Measurements from ENCODE around the gene PAK5. TPM values are rescaled to one million over a fixed set of nuclear protein-coding genes. Genes with fewer than 3 reads are reported as not detected.

The PAK5 gene
- polyA plus RNA-seq, 1 donor (not counting 4 experiments of a cell fraction or from before 2014, with no cell fraction given), result not detected

DNA sequence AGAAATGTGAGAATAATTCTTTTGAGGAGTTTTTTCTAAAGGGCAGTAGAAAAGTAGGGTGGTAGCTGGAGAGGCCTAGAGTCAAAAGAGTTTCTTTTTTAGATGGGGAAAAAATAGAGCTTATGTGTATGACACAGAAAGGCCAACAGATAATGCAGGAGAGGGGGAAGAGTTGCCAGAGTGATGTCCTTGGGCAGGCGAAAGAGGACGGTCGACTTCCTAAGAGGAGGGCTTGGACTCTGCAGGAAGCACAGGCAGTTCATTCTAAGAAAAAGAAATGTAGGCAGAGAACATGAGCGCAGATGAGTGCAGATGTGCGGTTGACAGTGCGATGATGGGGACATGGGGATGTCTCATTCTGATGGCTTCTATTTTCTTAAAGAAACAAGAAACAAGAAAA lies 68.9 kb downstream of the PAK5 start:
- H3K36me3 ChIP-seq (ENCODE audit: control insufficient read depth in 2 of 2, extremely low read depth in 1 of 2, insufficient read depth in 2 of 2, low read length in 2 of 2), result no peaks in the 10 kb centered on the region
- H3K27ac ChIP-seq (ENCODE audit: control insufficient read depth, insufficient read depth, low read length), result no peak overlapping the region
- no peaks in the 10 kb centered on the region for H3K79me2 ChIP-seq (ENCODE audit: control insufficient read depth, insufficient read depth, low read length)
- no peak overlapping the region for H2AFZ ChIP-seq (ENCODE audit: control insufficient read depth, low read length)
- DNase-seq (ENCODE audit: low read depth, low spot score), result no peak
- FAIRE-seq, result no peak
- H3K4me2 ChIP-seq (ENCODE audit: control insufficient read depth, extremely low read depth, insufficient read depth, low read depth, low read length), result no peak overlapping the region
- no peaks in the 10 kb centered on the region for H3K9me3 ChIP-seq (ENCODE audit: control insufficient read depth, low read depth, low read length)
- no peaks in the 10 kb centered on the region for H3K27me3 ChIP-seq (ENCODE audit: control insufficient read depth, extremely low read depth, insufficient read depth, low read length)
- H3K9me1 ChIP-seq (ENCODE audit: control insufficient read depth, extremely low read depth, insufficient read depth, low read length), result no peaks in the 10 kb centered on the region
- no peak overlapping the region for H3K4me3 ChIP-seq (ENCODE audit: control insufficient read depth in 2 of 3, extremely low read depth in 1 of 3, insufficient read depth in 2 of 3, low read depth in 1 of 3, low read length in 3 of 3)
- no peaks in the 10 kb centered on the region for H3K4me1 ChIP-seq (ENCODE audit: control insufficient read depth, extremely low read depth, insufficient read depth, low read length)
- H3K9ac ChIP-seq (ENCODE audit: control insufficient read depth, extremely low read depth, insufficient read depth, low read length), result no peak overlapping the region
- dilution Hi-C loops (cut with MboI; ENCODE audit: extremely low pct_ligation_motif_present, low sequenced_read_pairs), result no loop called here
- TF ChIP-seq, protein P1, sequence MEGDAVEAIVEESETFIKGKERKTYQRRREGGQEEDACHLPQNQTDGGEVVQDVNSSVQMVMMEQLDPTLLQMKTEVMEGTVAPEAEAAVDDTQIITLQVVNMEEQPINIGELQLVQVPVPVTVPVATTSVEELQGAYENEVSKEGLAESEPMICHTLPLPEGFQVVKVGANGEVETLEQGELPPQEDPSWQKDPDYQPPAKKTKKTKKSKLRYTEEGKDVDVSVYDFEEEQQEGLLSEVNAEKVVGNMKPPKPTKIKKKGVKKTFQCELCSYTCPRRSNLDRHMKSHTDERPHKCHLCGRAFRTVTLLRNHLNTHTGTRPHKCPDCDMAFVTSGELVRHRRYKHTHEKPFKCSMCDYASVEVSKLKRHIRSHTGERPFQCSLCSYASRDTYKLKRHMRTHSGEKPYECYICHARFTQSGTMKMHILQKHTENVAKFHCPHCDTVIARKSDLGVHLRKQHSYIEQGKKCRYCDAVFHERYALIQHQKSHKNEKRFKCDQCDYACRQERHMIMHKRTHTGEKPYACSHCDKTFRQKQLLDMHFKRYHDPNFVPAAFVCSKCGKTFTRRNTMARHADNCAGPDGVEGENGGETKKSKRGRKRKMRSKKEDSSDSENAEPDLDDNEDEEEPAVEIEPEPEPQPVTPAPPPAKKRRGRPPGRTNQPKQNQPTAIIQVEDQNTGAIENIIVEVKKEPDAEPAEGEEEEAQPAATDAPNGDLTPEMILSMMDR (optimal IDR thresholded peaks at IDR 0.05 in 1 of 3, IDR thresholded peaks at IDR 0.05 in 1 of 3, conservative IDR thresholded peaks at IDR 0.05 in 1 of 3; ENCODE audit: extremely low read depth in 1 of 3, insufficient read depth in 2 of 3, low read length in 3 of 3), result no peak
- no peak for TF ChIP-seq EZH2 (IDR thresholded peaks at IDR 0.05; ENCODE audit: low read length)
- no peaks in the 10 kb centered on the region for H4K20me1 ChIP-seq (ENCODE audit: control insufficient read depth, extremely low read depth, insufficient read depth, low read length)

DNA sequence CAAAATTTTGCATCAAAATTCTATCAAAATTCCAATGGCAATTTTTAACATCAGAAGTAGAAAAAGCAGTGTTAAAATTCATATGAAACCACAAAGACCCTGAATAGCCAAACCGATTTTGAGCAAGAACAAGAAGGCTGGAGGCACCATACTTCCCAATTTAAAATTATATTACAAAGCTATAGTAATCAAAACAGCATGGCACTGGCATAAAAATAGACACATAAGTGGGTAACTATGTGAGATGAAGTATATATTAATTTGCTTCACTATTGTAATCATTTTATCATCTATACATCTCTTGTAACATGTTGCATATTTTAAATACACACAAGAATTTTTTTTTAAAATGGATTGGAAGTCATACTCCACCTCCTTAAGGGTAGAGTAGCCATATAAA lies 77.4 kb downstream of the PAK5 start:
- no peak overlapping the region for H3K27ac ChIP-seq (ENCODE audit: control insufficient read depth, insufficient read depth, low read length)
- H3K9ac ChIP-seq (ENCODE audit: control insufficient read depth, extremely low read depth, insufficient read depth, low read length), result no peak overlapping the region
- no peaks in the 10 kb centered on the region for H3K36me3 ChIP-seq (ENCODE audit: control insufficient read depth in 2 of 2, extremely low read depth in 1 of 2, insufficient read depth in 2 of 2, low read length in 2 of 2)
- no peak for DNase-seq (ENCODE audit: low read depth, low spot score)
- H2AFZ ChIP-seq (ENCODE audit: control insufficient read depth, low read length), result no peak overlapping the region
- H3K4me1 ChIP-seq (ENCODE audit: control insufficient read depth, extremely low read depth, insufficient read depth, low read length), result no peaks in the 10 kb centered on the region
- H3K4me2 ChIP-seq (ENCODE audit: control insufficient read depth, extremely low read depth, insufficient read depth, low read depth, low read length), result no peak overlapping the region
- H3K9me1 ChIP-seq (ENCODE audit: control insufficient read depth, extremely low read depth, insufficient read depth, low read length), result no peaks in the 10 kb centered on the region
- H3K9me3 ChIP-seq (ENCODE audit: control insufficient read depth, low read depth, low read length), result no peaks in the 10 kb centered on the region
- H3K27me3 ChIP-seq (ENCODE audit: control insufficient read depth, extremely low read depth, insufficient read depth, low read length), result no peaks in the 10 kb centered on the region
- H3K4me3 ChIP-seq (ENCODE audit: control insufficient read depth in 2 of 3, extremely low read depth in 1 of 3, insufficient read depth in 2 of 3, low read depth in 1 of 3, low read length in 3 of 3), result no peak overlapping the region
- dilution Hi-C loops (cut with MboI; ENCODE audit: extremely low pct_ligation_motif_present, low sequenced_read_pairs), result no loop called here
- TF ChIP-seq, protein P1 (optimal IDR thresholded peaks at IDR 0.05 in 1 of 3, IDR thresholded peaks at IDR 0.05 in 1 of 3, conservative IDR thresholded peaks at IDR 0.05 in 1 of 3; ENCODE audit: extremely low read depth in 1 of 3, insufficient read depth in 2 of 3, low read length in 3 of 3), result no peak
- TF ChIP-seq EZH2 (IDR thresholded peaks at IDR 0.05; ENCODE audit: low read length), result no peak
- no peaks in the 10 kb centered on the region for H4K20me1 ChIP-seq (ENCODE audit: control insufficient read depth, extremely low read depth, insufficient read depth, low read length)
- no peaks in the 10 kb centered on the region for H3K79me2 ChIP-seq (ENCODE audit: control insufficient read depth, insufficient read depth, low read length)
- FAIRE-seq, result no peak
